HG03432 (cell line): ENCODE data around the gene DYNC1I1.

Experiments used
- ATAC-seq: cut with Tn5 transposase; IDR thresholded peaks from one replicate; pipeline ENCODE4 v1.9.1; 2021; ENCODE audit warnings: mild to moderate bottlenecking, moderate library complexity; ENCODE audit not compliant: unreplicated experiment

DYNC1I1 gene

DNA sequence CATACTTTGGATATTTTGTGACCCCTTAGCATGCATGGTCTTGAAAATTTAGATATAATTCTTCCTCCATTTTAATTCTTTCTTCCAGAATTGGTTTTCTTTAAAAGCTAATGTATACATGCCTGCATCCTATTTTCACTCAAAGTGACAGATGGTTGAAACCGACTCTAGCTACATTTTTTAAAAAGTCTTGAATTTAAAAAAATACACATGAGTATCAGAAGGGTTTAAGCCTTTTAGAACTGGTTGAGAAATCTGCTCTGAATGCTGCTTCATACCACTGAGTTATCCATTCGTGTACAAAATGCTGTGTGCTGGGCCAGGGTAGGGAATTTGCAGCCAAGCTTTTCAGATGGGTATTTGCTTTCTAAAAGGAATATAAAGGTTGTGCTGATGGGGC is 16.5 kb downstream of the DYNC1I1 start:
- ATAC-seq: no peak

DNA sequence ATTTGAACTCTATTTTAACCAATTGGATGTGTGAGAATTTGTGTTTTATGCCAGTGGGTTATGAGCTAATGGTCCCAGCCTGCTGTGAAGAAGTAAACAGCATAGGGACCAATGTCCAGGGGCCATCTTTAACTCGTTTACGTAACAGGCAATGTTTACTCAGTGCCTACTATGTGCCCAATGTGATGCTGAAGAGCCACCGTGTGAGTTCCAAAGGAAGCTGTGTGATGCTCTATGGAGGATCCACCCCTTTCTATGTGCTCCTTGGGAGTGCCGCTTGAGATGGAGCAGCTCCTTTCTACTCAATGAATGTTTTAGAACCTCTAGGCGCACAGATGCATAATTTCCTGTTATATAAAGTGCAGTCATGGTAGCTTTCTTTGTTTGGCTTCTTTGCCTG is 21.3 kb downstream of the DYNC1I1 start:
- no peak for ATAC-seq

DNA sequence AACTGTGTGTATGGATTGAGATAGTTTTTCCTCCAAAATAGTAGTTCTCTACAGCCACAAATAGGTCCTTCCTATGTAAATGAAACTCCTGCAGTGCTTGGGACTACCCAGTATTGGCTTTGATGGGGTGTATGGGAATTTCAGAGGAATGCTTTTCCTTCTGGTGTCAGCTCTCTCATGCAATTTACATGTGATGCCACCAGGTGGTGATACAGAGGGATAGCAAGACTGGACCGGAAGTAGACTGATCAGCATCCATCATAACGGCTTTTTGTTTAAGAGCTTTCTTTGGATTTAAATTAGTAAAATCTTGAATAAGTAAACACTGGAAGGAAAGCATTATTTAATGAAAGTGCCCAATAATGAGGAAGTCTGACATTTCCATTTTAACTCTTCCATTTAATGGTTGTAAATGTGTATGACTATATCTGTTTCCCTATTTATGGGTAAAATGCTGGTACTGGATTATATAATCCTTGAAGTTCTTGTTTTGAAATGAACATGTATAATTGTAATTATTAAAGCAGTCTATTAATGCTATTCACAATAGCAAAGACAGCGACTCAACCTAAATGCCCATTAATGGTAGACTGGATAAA is 22.7 kb downstream of the DYNC1I1 start:
- ATAC-seq: peak; percentile 67

DNA sequence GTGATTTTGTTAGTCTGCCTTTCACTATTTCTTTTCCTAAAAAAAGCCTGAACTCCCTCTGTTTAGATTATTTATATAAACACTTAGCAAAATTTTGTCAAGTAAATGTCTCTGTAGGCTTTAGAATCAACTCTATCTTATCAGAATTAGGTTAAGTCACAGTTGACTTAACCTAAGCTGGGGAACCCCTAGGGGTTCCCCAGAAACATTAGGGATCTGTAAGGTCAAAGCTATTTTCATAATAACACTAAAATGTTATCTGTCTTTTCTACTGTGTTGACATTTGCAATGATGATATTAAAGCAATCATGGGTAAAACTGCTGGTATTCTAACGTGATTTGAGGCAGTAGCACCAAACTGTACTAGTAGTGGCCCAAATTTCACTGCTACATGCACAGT is 24.3 kb downstream of the DYNC1I1 start:
- no peak for ATAC-seq

DNA sequence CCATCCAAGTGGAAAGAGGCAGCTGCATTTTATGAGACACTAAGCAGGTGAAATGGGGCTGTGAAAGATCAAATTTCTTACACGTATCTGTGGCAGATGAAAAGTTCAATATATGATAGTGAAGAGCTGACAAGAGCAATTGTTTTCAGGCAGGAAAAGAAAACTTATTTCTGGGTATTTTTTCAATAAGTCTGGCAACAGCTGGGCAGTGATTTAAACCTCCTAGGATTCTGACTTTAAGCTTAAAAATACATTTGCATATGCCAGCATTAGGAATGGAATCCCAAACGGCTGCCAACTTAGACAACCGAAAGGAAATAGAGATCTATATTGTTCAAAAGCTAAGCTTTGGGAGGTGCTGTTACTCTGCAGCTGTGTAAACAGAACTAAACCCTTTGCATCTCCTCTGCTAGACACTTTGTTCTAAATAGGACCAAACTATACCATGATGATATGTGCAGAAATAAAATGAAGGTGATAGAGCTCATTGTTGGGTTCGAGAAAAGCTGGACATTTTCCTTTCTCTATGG is 26.1 kb downstream of the DYNC1I1 start:
- ATAC-seq: no peak

DNA sequence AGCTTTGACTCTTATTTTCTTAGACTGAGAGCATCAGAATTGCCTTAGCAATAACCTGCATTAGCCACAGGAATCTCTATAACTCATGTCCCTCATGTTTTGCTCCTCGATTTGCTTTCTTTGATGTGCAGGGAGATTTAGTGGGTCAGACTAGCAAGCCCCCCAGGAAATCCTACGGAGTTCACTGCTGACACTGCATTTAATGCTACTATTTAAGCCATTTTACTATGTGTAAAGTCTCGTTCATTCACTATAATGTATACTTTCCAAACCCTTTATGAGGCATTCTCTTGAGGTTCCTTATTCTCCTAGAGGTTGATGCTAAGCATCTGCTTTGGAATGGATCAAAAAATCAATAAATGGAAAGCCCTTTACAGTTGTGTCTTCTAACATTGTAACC is 28.4 kb downstream of the DYNC1I1 start:
- no peak for ATAC-seq

DNA sequence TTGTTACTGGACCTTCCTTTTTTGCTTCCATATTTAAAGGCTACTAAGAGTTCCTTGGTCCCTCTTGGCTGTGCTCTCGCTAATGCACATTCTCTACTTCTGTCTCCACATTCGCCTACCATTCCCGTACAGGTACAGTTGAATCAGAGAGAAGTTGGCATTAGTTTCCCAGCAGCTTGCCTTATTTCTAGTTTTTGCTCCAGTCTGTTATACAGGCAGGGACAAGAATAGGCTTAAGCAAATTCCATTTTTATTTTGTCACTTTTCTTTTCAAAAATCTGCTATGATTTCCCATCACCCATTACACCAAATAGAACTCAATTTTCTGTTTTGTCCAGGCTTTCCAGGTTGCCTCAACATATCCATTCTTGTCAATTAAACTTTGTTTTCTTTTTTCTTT is 29.9 kb downstream of the DYNC1I1 start:
- ATAC-seq: no peak

DNA sequence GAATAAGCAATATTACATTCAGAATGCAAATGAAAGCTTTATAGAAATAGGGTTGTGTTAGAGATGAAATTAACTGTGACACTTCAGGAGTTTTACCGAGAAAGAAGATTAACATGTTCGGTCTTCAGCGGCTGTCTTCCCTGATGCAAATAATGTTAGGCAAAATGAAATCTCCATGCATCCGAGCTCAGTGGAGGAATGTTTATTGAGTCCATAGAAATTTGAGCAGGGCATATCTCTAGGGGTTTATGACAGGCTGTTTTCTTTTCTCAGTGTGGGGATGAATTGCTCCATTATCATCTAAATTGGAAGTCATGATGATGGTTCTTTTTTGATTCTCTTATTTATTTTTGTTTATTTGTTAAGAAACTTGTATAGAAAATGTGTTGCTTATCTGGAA is 31.7 kb downstream of the DYNC1I1 start:
- no peak for ATAC-seq

DNA sequence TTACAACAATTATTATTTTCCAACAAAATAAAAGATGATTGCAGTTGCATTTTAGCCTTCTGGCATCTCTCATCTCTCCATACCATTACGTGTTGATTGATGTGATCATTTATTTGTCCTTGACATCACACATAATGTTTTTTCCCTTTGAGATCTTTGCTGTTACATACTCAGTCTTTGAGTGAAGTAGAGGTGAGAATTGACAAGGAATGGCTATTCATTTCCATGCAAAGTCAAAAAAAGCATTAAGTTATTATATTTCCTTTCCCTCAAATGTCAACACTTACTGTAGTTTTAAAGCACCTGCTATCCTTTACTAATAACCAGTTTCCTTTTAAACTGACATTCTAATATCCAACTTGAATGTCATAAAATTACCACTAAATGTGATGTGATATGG is 33.6 kb downstream of the DYNC1I1 start:
- ATAC-seq: no peak

DNA sequence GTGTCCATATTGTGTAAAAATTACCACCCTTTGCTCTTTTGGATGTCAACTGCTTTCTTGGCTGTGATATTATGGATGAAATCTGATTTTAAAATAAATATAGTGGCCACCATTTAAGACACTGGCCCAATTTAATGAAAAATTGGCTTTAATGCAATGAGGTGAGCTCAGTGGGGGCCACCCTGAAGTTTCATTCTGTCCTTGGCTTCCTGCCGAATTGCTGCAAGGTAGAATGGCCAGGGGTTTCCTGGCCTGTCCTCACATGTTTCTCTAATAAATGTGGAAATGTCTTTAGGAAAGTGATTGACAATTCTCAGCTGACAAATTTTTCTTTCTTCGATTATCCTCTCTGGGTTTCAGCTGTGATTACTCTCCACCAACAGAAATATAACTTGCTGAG is 36.0 kb downstream of the DYNC1I1 start:
- ATAC-seq: no peak

DNA sequence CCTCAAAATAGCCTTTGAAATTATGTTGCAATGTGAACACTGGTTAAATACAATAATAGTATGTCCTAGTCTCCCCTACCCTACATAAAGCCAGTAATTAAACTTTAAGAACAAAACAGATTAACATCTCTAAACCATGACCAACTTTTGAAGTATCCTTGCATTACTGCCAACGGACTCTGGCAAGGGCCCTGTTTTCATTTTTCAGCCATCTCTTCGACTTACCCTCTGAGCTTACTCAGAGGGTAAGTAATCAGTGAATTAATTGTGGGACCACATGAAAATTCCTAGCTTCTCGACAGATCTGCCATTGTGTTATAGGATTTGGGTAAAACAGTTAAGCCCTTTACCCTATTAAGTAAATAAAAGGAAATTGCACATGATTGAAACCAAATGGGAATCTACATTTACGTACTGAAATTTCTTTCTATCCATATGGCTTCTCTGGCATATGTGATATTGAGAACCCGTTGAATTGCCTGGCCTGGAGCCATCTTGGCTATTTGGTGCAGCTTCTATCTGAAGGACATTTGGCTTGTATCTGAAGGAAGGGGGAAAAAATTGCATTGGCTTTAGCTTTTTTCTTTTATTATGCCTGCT is 39.6 kb downstream of the DYNC1I1 start:
- ATAC-seq: no peak

DNA sequence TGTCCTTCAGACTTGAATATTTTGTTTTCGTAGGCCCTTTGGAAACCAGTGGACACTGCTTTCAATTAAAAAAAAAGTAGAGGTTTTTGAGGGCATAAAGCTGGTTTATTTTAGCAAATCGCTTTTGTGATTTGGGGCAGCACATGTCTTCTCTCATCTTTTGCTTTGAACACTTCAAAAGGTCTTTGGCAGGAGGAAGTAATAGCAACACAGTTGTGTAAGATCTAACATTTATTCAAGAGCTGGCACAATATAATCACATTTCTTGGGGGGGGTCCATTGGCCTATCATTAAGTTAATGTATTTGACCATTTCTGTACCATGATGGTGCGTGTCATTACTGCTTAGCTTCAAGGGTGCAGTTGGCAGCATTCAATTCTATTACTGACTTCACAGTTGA is 42.4 kb downstream of the DYNC1I1 start:
- ATAC-seq: no peak

DNA sequence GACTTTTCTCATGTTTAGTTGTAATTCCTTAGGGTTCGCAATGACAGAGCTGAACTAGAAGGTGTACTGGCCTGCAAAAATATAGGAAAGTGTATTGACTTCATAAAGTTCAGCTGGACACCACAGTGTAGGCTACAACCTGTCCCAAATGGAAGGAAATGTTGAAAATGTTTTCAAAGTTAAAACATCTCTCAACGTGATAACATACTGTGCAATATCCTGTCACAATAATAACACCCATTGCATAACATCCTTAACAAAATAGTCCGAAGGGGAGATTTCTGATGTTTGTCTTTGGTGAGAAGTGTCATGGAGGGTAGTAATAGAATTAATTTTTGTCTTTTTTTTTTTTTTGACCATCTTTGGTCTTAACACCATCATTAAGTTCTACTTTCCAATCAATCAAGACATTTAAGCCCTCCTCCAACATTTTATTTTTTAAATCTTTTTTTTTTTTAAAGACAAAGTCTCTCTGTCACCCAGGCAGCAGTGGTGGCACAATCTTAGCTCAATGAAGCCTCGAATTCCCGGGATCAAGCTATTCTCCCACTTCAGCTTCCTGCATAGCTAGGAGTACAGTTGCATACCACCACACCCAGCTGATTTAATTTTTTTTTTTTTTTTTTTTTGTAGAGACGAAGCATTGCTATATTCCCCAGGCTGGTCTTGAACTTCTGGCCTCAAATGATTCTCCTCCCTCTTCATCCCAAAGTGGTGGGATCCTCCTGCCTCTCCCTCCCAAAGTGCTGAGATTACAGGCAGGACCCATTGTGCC is 45.7 kb downstream of the DYNC1I1 start:
- no peak for ATAC-seq

DNA sequence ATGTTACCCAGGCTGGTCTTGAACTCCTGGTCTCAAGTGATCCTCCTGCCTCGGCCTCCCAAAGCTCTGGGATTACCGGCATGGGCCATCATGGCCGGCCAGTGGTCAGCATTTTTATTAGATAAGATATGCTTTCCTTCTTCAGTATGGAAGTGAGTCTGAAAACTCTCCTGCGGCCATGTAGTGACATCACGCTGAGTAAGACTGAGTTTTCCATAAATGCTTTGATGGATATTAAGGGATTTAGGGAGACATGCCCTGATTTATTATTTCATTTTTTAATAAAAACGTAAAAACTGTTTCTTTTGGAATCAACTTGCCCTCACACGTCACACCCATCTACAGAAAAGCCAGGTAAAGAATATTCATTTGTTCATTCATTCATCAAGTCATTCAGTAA is 48.4 kb downstream of the DYNC1I1 start:
- ATAC-seq: no peak

DNA sequence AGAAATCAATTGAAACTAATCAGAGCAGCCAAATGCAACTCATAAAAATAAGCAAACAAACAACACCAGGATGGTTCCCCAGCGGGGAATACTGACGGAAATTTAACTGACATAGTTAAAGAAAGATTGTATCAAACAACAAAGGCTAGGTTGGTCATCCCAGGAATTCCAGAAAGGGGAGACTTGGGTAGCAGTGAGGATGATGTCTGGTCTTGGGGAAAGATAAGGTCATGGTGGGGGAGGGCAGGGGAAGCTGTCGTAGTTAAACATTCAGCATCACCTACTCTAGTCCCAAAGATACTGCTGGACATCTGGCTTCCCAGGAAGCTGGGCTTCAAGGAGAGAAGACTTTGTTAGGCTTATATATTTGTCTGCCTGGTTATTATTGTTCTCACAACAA is 50.4 kb downstream of the DYNC1I1 start:
- ATAC-seq: no peak

DNA sequence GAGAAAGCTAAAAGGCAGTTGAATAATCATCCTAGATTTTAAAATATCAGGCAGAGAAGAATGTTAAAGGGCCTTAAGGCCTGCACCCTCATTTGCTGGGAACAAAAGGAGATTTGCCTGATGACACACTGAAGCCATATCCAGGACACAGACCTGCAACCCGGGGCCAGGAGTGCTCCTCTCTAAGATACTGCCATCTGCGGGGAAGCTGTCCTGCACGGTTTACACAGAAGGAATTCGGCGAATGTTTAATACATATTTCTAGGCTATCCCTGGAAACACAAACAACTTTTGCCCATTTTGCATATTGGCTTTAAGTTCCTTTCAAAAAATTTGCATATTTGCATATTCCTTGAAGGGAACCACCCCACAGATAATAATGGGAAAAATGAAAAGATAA is 52.3 kb downstream of the DYNC1I1 start:
- ATAC-seq: no peak

DNA sequence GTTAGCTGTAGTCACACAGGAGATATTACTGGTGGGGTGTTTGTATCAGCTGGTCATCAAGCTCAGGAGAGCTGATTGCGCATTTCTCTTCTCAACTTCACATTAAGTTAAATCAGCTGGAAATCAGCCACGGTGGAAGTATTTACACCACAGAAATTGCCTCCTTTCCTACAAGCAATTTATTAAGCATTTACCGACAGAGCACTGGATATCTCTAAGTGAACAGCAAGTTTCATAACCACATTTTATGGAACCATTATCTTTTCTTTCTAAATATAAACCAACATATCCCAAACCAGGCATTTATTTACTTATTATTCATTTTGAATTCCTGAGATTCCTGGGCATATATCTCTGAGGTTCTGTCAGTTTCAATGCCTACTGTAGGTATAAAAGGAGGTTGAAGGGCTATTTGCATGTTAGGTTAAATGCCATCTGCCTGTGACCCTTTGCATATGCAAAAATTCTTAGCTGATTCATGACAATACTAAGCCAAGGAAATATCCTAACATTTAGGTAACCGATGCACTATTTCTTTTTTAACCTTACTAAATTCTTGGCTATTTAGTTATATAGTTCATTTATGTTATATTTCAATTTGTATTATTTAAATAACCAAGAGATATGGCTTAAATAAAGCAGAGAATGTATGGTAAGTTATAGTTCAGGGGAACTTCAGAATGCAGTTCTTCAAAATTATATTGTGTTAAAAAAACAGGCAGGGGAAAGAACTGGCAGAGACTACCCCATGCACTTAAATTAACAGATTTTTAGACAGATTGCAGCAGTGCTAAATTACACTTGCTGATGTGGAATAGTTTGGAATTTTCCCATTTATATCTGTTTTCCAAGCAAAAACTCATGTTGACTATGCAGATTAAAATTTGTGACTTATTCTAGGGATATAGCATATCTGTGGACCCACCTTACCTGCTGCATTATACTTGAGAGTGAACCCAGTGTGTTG is 56.8 kb downstream of the DYNC1I1 start:
- no peak for ATAC-seq

DNA sequence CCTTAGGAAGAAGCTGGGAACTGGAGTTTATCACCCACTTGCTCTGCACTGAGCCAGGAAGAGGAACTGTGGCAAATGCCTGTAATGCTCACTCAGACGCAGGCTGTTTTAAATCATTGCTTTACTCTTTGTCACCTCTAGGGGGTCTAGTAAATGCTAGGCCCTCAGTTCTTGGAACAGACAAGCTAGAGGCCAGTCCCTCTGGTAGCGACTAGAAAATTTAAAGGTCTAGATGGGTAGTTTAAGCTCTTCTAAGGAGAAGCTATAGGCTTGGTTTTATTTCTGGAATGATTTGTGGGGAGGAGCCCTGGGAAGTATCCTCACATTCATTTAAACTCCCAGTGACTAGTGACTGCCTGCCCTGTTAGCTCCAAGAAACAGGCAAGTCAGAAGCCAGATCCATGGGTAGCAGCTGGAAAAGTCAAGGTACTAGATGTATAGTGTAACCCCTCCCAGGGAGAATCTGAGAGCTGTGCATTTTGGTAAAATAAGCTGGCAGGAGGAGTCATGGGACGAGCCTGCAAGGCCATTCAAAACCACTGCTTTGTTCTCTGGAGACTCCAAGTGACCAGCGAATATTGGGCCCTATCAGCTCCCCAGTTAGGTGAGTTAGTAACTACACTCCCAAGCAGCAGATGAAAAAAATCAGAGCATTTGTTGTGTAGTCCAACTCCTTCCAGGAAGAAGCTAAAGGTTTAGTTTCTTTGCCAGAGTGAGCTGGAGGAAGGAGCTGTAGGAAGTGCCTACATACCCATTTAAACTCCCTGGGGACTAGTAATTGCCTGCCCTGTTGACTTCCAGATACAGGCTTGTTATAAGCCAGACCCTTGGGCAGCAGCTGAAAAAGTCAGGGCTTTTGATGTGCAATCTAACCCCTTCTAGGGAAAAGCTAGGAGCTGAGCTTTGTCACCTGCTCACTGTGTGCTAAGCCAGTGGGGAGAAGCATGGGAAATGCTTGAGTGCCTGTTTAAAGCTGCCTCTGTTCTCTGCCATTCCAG is 68.9 kb downstream of the DYNC1I1 start:
- peak; percentile 97 for ATAC-seq

DNA sequence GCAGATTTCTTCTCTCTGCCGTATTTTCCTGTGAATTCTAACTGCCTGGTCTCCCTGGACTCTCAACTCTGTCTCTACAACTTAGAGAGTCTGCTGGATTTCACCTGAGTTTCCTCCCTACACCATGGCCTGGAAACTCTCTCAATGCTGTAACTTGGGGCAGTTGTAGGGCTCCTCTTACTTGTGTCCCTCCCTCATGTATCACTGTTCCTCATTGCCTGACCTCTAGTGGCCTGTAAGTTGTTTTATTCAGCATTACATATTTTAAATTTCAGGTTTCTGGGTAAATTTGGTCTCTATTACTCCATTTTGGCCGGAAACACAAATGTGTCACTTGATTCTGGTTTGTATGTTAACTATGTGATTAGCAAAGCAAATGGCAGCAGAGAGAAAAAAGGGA is 70.9 kb downstream of the DYNC1I1 start:
- no peak for ATAC-seq

DNA sequence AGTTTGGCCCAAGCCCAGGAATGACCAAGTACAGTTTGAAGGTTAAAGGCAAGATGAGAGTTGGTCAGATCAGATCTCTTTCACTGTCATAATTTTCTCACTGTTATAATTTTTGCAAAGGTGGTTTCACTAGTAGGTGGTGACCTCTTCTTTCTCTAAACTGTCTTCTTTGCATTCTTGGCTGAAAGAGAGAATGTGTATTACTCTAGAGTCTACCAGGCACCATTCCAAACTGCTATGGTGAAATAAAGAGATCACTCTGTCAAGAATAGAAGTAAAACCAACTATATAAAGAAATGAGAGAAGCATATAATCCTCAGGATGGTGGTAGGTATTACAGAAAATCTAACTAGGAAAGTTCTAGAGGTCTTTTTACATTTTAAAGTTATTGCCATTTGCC is 72.7 kb downstream of the DYNC1I1 start:
- ATAC-seq: no peak
